Airway epithelial cell (primary cell): ENCODE measurements around the gene MRPL2. TPM values are rescaled to one million over a fixed set of nuclear protein-coding genes. Genes with fewer than 3 reads are reported as not detected.

Experiments used
- total RNA-seq: library from RNA; depleted of rRNA; stranded (reverse); fragments of >200 nt; gene quantifications from 2 replicates; pipeline ENCODE4 v1.2.3, GENCODE V29; 2015

Gene MRPL2
- 32.4 and 33.4 TPM in 2 replicates for total RNA-seq

DNA sequence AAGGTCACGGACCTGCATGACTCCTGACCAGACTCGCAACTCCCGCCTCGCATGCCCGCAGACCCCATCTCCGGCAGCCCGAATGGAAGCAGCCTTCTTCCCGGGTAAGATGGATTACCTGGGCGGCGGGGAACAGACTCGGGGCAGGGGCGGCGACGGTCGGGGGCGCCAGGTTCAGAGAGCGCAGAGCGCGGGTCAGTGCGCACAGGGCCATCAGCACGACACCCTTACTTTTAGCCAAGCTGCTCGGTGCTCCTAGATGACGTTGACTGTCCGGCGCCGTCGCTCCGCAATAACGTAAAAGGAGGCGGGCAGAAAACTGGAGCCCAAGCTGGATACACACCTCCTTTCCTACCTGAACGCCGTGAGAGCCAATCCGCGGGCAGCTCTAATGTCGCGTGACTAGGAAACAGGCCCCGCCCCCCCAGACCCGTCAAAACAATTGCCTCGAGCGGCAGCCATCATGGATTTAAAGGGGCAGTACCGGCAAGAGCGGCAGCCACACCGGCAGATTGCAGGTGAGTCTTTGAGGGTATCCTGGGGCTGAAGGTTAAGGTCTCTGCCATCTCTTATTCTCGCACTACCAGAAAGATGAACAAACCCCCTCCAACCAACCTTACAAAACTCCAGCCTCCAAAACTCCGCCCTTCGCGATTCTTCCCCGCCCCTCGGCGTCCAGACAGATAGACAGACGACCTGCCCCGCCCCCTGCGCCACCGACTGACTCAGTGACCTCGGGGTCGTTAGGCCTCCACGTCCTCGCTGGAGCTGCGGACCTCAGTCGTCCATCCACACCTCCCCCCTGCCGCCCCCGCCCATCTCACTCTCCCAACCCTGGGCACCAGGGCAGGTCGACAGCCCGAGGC lies at the start of gene MRPL2, which contains the start of gene KLC4:
Gene MRPL2, minus strand, starts transcription at position 267 of the 866 bp plus-strand sequence. Its CDS starts 53 bp downstream, at position 214.
Gene KLC4, plus strand, starts transcription at position 464 of the 866 bp plus-strand sequence. CDS start 1,705 bp downstream, outside the sequence.

GRCh38 chr6:43075670-43076463 lies 16.6 kb upstream of the MRPL2 start, which contains the start of gene PTK7:
Gene PTK7, plus strand, starts transcription at chr6:43076314. Its CDS starts 175 bp downstream, at chr6:43076489.

GRCh38 chr6:43053545-43054205 lies 5.6 kb downstream of the MRPL2 start, which contains the start of gene CUL7:
Gene CUL7, minus strand, starts transcription at chr6:43053851. Its CDS starts 1,063 bp downstream, at chr6:43052788.

DNA sequence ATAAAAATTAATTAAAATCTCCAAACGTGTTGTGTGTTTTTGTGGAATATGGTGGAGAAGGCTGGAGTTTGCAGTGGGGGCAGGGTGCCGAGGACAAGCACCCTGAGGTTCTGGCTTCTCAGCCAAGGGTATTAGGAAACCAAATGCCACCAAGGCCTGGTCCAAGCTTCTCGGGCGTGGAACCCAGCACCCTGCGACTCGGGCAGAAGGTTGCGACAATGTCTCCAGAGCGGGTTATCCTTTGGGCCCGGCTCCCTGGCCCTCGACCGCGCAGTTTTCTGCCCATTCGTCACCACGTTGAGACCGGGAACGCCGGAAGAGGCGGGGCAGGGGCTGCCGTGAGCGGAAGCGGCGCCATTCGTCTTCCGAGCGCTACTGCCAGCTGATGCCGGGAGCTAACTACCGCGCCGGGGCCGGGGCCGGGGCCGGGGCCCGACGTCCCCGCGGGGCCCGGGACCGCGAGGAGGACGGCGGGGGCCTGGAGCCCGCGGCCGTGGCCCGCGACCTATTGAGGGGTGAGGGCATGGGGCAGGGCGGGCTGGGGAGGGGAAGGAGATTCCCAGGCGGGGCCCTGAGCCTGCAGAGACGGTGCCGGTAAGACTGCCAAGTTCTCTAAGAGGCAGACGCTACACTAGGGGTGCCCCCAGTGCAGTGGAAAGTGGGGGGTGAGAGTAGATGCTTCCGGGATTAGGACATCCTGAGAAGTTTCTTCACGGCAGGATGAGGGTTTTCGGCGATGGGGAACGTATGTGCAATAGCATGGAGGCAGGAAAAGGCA lies 37.8 kb downstream of the MRPL2 start, which contains the start of gene RRP36:
Gene RRP36, plus strand, starts transcription at position 354 of the 778 bp plus-strand sequence. Its CDS starts 32 bp downstream, at position 386.

DNA sequence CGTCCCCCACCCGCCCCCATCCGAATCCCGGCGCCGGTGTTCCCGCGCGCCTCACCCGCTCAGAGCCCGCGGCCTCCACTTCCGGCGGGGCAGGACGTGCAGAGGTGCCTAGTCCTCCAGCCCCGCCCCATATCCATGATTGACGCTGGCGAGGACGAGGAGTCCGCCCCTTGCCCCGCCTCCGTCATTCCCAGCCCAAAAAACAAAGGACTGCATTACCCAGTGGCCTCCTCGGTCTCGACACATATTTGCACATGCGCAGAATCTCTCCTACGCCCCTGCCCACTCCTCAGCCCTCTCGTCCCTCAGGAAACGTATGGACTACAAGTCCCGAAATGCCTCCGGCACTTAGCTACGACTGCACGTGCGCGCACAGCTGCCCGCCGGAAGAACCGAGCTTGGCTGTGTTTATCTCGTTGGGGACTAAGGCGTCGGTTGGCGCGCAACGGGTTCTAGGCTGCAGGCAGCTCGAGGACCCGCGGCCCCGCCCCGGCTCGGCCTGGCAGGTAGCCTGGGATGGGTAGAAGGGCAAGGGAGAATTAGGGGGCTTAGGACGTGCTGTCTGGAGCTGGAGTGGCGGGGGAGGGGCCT lies 45.3 kb downstream of the MRPL2 start, which contains the start of the genes KLHDC3 and MEA1:
Gene KLHDC3, plus strand, starts transcription at position 407 of the 591 bp plus-strand sequence. CDS start 2,944 bp downstream, outside the sequence.
Gene MEA1, minus strand, starts transcription at position 104 of the 591 bp plus-strand sequence. CDS start 133 bp downstream, outside the sequence.

Other genes starting within 250 kb of the MRPL2 start
- 107 and 128 TPM in 2 replicates for gene RPL7L1, start 179.8 kb downstream of the MRPL2 start, total RNA-seq
- not detected in 2 replicates for gene PTCRA, start 143.4 kb downstream of the MRPL2 start, total RNA-seq
- 29.5 and 32.7 TPM in 2 replicates for gene CNPY3, start 130.0 kb downstream of the MRPL2 start, total RNA-seq
- not detected in 2 replicates for gene GNMT, start 98.7 kb downstream of the MRPL2 start, total RNA-seq
- gene PEX6, start 80.3 kb downstream of the MRPL2 start, total RNA-seq: 26.6 and 28.3 TPM in 2 replicates
- gene PPP2R5D, start 74.9 kb downstream of the MRPL2 start, total RNA-seq: 60.5 and 80.8 TPM in 2 replicates
- 83.5 and 84.1 TPM in 2 replicates for gene MEA1, start 45.5 kb downstream of the MRPL2 start, total RNA-seq
- 64.0 and 68.7 TPM in 2 replicates for gene KLHDC3, start 45.2 kb downstream of the MRPL2 start, total RNA-seq
- 80.3 and 94.5 TPM in 2 replicates for gene RRP36, start 37.8 kb downstream of the MRPL2 start, total RNA-seq
- gene CUL7, start 5.6 kb downstream of the MRPL2 start, total RNA-seq: 14.5 and 15.2 TPM in 2 replicates
- 10.3 and 11.7 TPM in 2 replicates for gene KLC4, start 197 bp upstream of the MRPL2 start, total RNA-seq
- 84.4 and 112 TPM in 2 replicates for gene PTK7, start 16.9 kb upstream of the MRPL2 start, total RNA-seq
- gene SRF, start 111.8 kb upstream of the MRPL2 start, total RNA-seq: 23.3 and 29.9 TPM in 2 replicates
- 29.6 and 32.2 TPM in 2 replicates for gene CUL9, start 122.8 kb upstream of the MRPL2 start, total RNA-seq
- gene DNPH1, start 170.0 kb upstream of the MRPL2 start, total RNA-seq: 129 and 187 TPM in 2 replicates
- not detected in 2 replicates for gene TTBK1, start 184.0 kb upstream of the MRPL2 start, total RNA-seq
- not detected in 2 replicates for gene SLC22A7, start 238.8 kb upstream of the MRPL2 start, total RNA-seq
- gene CRIP3, start 249.4 kb upstream of the MRPL2 start, total RNA-seq: not detected in 2 replicates